CD4-positive, alpha-beta T cell treated with Interleukin-21 for 1 hour (primary cell): Measurements from ENCODE around the gene CARM1.
"Not testable (repeated sequence)": the region's sequence is repeated elsewhere in the genome, so short reads cannot be mapped to it uniquely, and the experiment has no call there.

Experiments
- DNase-seq: peaks from one replicate; pipeline ENCODE4 v3.0.0-alpha.2; 2020

The CARM1 gene

GRCh38 chr19:10848230-10848856 is 23.0 kb upstream of the CARM1 start, which contains the start of gene C19orf38:
C19orf38 (plus strand) TSS chr19:10848415; CDS start chr19:10848509, 94 bp downstream.
- no peak for DNase-seq

- no peak for DNase-seq
These were observed 20.7 kb upstream of the CARM1 start for GRCh38 chr19:10850631-10851030.

GRCh38 chr19:10852098-10852800 is 19.1 kb upstream of the CARM1 start:
- DNase-seq: no peak

DNA sequence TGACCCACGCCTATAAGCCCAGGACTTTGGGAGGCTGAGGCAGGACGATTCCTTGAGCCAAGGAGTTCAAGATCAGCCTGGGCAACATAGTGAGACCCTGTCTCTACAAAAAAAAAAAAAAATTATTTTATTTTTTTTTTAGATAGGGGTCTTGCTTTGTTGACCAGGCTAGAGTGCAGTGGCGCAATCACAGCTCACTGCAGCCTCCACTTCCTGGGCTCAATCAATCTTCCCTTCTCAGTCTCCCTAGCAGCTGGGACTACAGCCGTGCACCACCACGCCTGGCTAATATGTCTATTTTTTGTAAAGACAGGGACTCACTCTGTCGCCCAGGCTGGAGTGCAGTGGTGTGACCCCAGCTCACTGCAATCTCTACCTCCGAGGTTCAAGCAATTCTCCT is 18.4 kb upstream of the CARM1 start:
- no peak for DNase-seq

DNA sequence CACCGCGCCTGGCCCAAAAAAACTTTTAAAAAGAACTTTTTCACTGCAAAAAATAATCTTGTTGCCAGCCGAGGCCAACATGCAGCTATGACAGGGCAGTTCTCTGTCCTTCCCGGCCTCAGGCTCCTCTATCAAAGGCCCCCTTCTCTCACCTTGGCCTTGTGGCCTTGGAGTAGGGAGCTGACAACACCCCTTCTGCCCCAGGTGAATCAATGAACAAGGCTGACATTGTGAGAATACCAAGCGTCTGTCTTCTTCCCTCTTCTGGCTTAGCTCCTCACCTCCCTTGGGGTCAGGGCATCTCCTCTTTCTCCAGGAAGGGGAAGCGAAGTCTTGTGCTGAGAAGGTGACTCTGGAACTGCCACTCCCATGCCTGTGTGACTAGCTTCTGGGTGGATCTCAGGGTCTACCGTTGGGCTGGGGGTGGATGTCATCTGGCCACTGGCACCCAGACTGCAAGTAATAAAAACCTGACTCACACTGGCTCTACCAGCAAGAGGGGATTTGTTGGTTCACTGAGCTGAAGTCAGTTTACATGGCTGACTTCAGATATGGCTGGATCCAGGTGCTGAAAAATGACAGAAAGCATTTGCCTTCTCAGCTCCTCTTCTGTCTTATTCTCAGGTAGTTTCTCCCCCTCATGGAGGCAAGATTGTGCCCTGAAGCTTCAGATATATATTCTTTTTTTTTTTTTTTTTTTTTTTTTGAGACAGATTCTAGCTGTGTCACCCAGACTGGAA is 16.8 kb upstream of the CARM1 start:
- DNase-seq: no peak

DNA sequence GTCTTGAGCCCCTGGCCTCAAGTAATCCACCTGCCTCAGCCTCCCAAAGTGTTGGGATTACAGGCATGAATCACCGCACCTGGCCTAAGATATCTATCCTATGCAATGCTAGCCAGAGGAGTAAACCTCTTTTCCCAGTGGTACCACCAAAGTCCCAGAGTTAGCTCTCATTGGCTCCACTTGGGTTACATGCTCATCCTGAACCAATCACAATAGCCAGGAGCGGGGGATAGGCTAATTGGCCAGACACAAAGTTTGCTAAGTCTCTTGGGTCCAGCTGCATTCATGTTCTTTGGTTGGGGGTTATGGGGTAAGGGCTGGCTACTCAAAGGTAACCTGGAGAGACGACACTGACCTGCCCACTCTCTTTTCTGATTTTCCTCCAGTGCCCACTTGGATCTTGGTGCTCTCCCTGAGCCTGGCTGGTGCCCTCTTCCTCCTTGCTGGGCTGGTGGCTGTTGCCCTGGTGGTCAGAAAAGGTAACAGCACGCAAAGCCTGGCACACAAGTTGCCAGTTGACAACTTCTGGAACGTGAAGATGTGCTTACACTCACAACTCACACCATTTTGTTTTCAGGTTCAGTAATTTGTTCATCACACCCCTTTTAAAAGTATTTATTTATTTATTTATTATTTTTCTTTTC is 15.4 kb upstream of the CARM1 start:
- peak; percentile 35 for DNase-seq

- DNase-seq: not testable (repeated sequence)
These were observed 14.5 kb upstream of the CARM1 start for GRCh38 chr19:10856899-10857298.

DNA sequence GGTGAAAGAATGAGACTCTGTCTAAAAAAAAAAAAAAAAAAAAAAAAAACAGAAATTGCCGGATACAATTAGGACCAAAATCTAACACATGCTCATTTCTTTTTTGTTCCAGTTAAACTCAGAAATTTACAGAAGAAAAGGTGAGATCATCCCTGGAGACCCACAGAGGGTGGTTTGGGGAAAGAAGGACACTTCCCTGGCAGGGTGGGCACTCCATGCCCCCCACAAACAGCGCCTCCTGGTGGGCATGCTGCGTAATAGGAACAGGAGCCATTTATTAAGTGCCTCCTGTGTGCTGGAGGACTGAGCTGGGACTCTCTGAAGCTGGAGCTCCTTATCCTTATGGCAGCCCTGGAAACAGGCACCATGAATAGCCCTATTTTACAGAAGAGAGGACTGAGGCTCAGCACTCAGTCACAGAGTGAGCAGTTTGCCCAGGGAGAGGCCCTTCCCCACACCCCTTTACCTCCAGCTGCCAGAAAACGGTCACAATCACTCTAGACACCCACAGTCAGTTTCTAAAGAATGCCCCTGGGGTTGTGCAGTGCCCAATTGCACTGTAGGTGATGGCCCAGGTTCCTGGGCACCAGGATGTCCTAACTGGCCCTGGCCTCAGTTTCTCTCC is 13.0 kb upstream of the CARM1 start:
- DNase-seq: peak; percentile 30

GRCh38 chr19:10861103-10861651 is 10.2 kb upstream of the CARM1 start:
- DNase-seq: peak; percentile 43

- DNase-seq: no peak
These were observed 8.7 kb upstream of the CARM1 start for GRCh38 chr19:10862561-10863106.

- no peak for DNase-seq
These were observed 8.1 kb upstream of the CARM1 start for GRCh38 chr19:10863107-10863717.

- DNase-seq: peak; percentile 81
These were observed 6.8 kb upstream of the CARM1 start for GRCh38 chr19:10864538-10864899.

DNA sequence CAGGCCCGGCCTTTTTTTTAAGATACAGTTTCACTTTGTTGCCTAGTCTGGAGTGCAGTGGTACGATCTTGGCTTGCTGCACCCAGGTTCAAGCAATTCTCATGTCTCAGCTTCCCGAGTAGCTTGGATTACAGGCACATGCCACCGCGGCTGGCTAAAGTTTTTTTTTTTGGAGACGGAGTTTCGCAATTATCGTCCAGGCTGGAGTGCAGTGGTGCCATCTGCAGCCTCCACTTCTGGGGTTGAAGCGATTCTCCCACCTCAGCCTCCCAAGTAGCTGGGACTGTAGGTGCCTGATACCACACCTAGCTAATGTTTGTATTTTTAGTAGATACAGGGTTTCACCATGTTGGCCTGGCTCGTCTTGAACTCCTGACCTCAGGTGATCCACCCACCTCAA is 4.9 kb upstream of the CARM1 start:
- DNase-seq: no peak

GRCh38 chr19:10868872-10869547 is 2.3 kb upstream of the CARM1 start:
- no peak for DNase-seq

DNA sequence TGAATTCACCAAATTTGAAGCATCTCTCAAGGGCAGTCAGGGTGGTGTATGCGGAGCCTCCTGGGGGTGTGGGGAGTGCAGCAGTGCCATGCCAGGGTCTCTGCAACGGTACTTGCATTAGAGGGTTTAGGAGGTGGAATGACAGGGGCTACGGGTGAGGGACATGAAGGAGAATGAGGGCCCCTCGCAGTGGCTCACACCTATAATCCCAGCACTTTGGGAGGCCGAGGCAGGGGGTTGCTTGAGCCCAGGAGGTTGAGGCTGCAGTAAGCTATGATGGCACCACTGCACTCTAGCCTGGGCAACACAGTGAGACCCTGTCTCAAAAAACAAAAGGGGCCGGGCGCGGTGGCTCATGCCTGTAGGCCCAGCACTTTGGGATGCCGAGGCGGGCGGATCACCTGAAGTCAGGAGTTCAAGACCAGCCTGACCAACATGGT is 1.5 kb upstream of the CARM1 start:
- DNase-seq: not testable (repeated sequence)

GRCh38 chr19:10870501-10870954 is 825 bp upstream of the CARM1 start:
- DNase-seq: no peak

GRCh38 chr19:10871711-10872545 is 575 bp downstream of the CARM1 start:
- DNase-seq: peak; percentile 10

- no peak for DNase-seq
These were observed 1.3 kb downstream of the CARM1 start for GRCh38 chr19:10872546-10873107.

DNA sequence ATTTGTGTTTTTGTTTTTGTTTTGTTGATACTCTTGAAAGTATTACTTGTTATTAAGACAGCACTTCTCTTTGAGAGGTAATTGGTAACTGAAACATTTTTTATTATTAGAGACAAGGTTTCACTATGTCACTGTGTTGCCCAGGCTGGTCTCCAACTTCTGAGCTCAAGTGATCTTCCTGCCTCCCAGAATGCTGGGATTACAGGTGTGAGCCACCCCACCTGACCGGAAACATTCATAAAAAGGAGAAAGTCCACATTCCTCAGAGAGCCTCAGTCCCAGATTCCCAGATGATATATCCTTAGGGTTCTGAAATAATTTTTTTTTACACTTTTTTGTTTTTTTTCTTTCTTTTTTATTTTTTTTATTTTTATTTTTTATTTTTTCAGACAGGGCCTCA is 2.7 kb downstream of the CARM1 start:
- DNase-seq: no peak
